Neural cell (in vitro differentiated cells): ENCODE measurements around the gene LMO7.

Experiments
- EP300 ChIP-seq: fragments of 450-650 bp; conservative IDR thresholded peaks from 2 replicates; pipeline ENCODE4 v1.6.1; 2014; ENCODE audit warnings: antibody characterized with exemption, mild to moderate bottlenecking, moderate library complexity; ENCODE audit not compliant: poor library complexity, severe bottlenecking
- EZH2 ChIP-seq: fragments of 200-600, 300-800 bp; shearing (Covaris generic), sonication (generic); IDR thresholded peaks from 2 replicates; pipeline ENCODE4 v1.6.1; 2014; ENCODE audit warnings: antibody characterized with exemption, low read length, borderline replicate concordance, mild to moderate bottlenecking; ENCODE audit not compliant: insufficient read depth, poor library complexity, severe bottlenecking
- POLR2AphosphoS5 ChIP-seq: IDR thresholded peaks from 2 replicates; pipeline ENCODE4 v1.6.1; 2012
- TF ChIP-seq, protein P1 (sequence below): fragments of 450-650 bp; IDR thresholded peaks from 2 replicates; pipeline ENCODE4 v1.5.1; 2014; ENCODE audit warnings: antibody characterized with exemption, mild to moderate bottlenecking, moderate library complexity; ENCODE audit not compliant: poor library complexity, severe bottlenecking

DNA sequence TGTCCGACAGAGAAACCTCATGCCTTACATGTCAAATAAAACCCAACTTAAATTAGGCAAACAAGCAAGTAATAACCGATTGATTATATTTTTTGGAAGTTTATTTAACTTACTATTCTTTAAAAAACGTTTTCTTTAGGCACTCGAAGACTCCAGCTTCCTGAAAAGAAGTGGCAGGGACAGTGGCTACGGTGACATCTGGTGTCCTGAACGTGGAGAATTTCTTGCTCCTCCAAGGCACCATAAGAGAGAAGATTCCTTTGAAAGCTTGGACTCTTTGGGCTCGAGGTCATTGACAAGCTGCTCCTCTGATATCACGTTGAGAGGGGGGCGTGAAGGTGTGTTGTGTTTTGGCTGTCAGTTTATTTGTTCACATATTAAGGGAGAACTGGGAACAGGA, 164.4 kb downstream of the LMO7 start:
- no peak for TF ChIP-seq EP300
- no peak for TF ChIP-seq EZH2
- TF ChIP-seq, protein P1, sequence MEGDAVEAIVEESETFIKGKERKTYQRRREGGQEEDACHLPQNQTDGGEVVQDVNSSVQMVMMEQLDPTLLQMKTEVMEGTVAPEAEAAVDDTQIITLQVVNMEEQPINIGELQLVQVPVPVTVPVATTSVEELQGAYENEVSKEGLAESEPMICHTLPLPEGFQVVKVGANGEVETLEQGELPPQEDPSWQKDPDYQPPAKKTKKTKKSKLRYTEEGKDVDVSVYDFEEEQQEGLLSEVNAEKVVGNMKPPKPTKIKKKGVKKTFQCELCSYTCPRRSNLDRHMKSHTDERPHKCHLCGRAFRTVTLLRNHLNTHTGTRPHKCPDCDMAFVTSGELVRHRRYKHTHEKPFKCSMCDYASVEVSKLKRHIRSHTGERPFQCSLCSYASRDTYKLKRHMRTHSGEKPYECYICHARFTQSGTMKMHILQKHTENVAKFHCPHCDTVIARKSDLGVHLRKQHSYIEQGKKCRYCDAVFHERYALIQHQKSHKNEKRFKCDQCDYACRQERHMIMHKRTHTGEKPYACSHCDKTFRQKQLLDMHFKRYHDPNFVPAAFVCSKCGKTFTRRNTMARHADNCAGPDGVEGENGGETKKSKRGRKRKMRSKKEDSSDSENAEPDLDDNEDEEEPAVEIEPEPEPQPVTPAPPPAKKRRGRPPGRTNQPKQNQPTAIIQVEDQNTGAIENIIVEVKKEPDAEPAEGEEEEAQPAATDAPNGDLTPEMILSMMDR = no peak
- TF ChIP-seq POLR2AphosphoS5 = no peak
